A673 (cell line): ENCODE data around the gene LGALS14. TPM values are rescaled to one million over a fixed set of nuclear protein-coding genes. Genes with fewer than 3 reads are reported as not detected.
A peak's percentile ranks its signal among the peaks of the same experiment; 100 is the strongest.
"Not testable (repeated sequence)": the region's sequence is repeated elsewhere in the genome, so short reads cannot be mapped to it uniquely, and the experiment has no call there.

Experiments
- BruUV-seq: library from RNA; stranded (reverse); fragments of 400-500 nt; replicated peaks from 2 replicates; lab custom pipeline; 2021; lab: Mats Ljungman, UMichigan
- CTCF ChIA-PET: fragments of 300-600 bp; sonication (Branson Sonifier 250); formaldehyde crosslinking; loops from one replicate; lab custom pipeline; 2022; ENCODE audit warnings: antibody characterized with exemption; lab: Charles Lee
- POLR2A ChIA-PET: fragments of 300-600 bp; sonication (Branson Sonifier 250); formaldehyde crosslinking; loops from one replicate; lab custom pipeline; 2022; ENCODE audit warnings: antibody characterized with exemption; ENCODE audit not compliant: low non-redundant PET; lab: Charles Lee
- DNase-seq: peaks from one replicate; pipeline ENCODE4 v3.0.0-alpha.2; 2015; ENCODE audit warnings: low spot score
- H3K27ac ChIP-seq: fragments of 200-600 bp; sonication (generic); 2 replicates; pipeline ENCODE4 v1.5.1; 2016; ENCODE audit warnings: mixed run types, low read depth, mild to moderate bottlenecking, mixed read lengths, antibody characterized with exemption, low read length; ENCODE audit not compliant: poor library complexity, severe bottlenecking
- H3K27me3 ChIP-seq: fragments of 200-600 bp; sonication (generic); replicated peaks from 2 replicates; pipeline ENCODE4 v1.6.1; 2017; ENCODE audit warnings: mixed run types, low read depth, mild to moderate bottlenecking, mixed read lengths, antibody characterized with exemption, low read length; ENCODE audit not compliant: insufficient read depth, poor library complexity
- H3K36me3 ChIP-seq: fragments of 200-600 bp; sonication (generic); 2 replicates; pipeline ENCODE4 v1.6.1; 2016; ENCODE audit warnings: mixed run types, mild to moderate bottlenecking, mixed read lengths, antibody characterized with exemption, low read length; ENCODE audit not compliant: insufficient read depth, poor library complexity, severe bottlenecking
- H3K4me1 ChIP-seq: fragments of 200-600 bp; sonication (generic); 2 replicates; pipeline ENCODE4 v1.6.1; 2017; ENCODE audit warnings: mixed run types, mild to moderate bottlenecking, mixed read lengths, antibody characterized with exemption, low read length; ENCODE audit not compliant: insufficient read depth, poor library complexity, severe bottlenecking
- H3K4me3 ChIP-seq: fragments of 200-600 bp; sonication (generic); 2 replicates; pipeline ENCODE4 v1.5.1; 2016; ENCODE audit warnings: low read depth, mixed run types, mild to moderate bottlenecking, mixed read lengths, low read length; ENCODE audit not compliant: poor library complexity, severe bottlenecking
- H3K9me3 ChIP-seq: fragments of 200-600 bp; sonication (generic); 2 replicates; pipeline ENCODE4 v1.6.1; 2016; ENCODE audit warnings: mixed run types, low read depth, mild to moderate bottlenecking, mixed read lengths, antibody characterized with exemption, low read length; ENCODE audit not compliant: poor library complexity, severe bottlenecking
- CTCF ChIP-seq: fragments of 300-800, 200-600 bp; sonication (generic); conservative IDR thresholded peaks from 2 replicates; pipeline ENCODE4 v1.5.1; 2017; ENCODE audit warnings: low read depth, mild to moderate bottlenecking, antibody characterized with exemption, low read length, moderate library complexity, mixed read lengths
- EZH2 ChIP-seq: fragments of 200-600 bp; sonication (generic); IDR thresholded peaks from 2 replicates; pipeline ENCODE4 v1.6.1; 2017; ENCODE audit warnings: borderline replicate concordance, low read depth, mild to moderate bottlenecking, mixed read lengths, antibody characterized with exemption, low read length; ENCODE audit not compliant: poor library complexity, severe bottlenecking
- intact Hi-C: fragments of 100-400 bp; cut with micrococcal nuclease; formaldehyde crosslinking; loops from one replicate; pipeline ENCODE4 v1.10.0; 2022; ENCODE audit not compliant: unreplicated experiment
- total RNA-seq: library from RNA; stranded (reverse); gene quantifications from 2 replicates; pipeline ENCODE4 v1.2.3, GENCODE V29; 2021

Gene LGALS14
- total RNA-seq, 1 experiment from 2014 or later: not detected

DNA sequence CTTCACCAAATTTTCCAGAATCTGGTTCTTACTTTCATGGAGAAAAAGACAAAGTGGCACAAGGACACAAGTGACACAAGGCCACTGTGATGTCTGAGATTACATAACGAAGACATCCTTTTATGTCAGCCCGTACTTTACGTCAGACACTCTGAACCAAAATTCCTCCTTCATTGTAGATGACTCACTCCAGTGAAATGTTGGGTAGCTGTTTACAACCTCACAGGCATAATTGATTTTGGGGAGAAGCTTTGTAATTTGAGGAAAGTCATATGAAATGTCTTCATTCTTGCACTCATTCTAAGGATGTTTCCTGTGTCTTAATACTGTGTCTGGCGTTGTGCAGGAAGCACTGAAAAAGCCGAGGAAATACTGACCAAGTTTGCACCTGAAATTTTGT is 20.0 kb upstream of the LGALS14 start:
- intact Hi-C loops: no loop called here
- no peaks in the 10 kb centered on the region for H3K9me3 ChIP-seq
- CTCF ChIA-PET: no interaction called here
- DNase-seq: peak; percentile 7
- no peaks in the 10 kb centered on the region for H3K36me3 ChIP-seq
- no peak overlapping the region for H3K4me3 ChIP-seq
- no peak for TF ChIP-seq CTCF
- no peak for TF ChIP-seq EZH2
- H3K4me1 ChIP-seq: no peaks in the 10 kb centered on the region
- no TSS peak for BruUV-seq
- H3K27me3 ChIP-seq: peaks cover 38% of the 10 kb centered on the region
- POLR2A ChIA-PET: no interaction called here
- H3K27ac ChIP-seq: no peak overlapping the region

- DNase-seq: no peak
- ChIA-PET POLR2A (no interaction called here), CTCF (no interaction called here)
- no TSS peak for BruUV-seq
- intact Hi-C loops: no loop called here
- TF ChIP-seq EZH2: no peak
- no peak for TF ChIP-seq CTCF
- Histone ChIP-seq H3K9me3 (no peaks in the 10 kb centered on the region), H3K36me3 (no peaks in the 10 kb centered on the region), H3K4me1 (no peaks in the 10 kb centered on the region), H3K27me3 (peaks cover 62% of the 10 kb centered on the region), H3K27ac (no peak overlapping the region), H3K4me3 (no peak overlapping the region)
Measured at GRCh38 chr19:39686739-39687138, 17.5 kb upstream of the LGALS14 start.

DNA sequence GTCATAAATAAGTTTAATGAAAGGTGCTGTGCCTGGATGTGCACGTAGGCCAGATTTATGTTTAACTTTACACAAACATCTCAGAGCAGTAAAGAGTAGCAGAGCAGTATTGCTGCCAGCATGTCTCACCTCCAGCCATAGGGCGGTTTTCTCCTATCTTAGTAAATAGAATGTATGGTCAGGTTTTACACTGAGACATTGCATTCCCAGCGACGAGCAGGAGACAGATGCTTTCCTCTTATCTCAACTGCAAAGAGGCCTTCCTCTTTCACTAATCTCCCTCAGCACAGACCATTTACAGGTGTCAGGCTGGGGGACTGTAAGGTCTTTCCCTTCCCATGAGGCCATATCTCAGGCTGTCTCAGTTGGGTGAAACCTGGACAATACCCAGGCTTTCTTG is 15.6 kb upstream of the LGALS14 start:
- H3K36me3 ChIP-seq, H3K4me3 ChIP-seq, intact Hi-C loops, H3K27ac ChIP-seq, H3K4me1 ChIP-seq, CTCF ChIA-PET, H3K9me3 ChIP-seq, POLR2A ChIA-PET, BruUV-seq, DNase-seq: not testable (repeated sequence)
- peaks cover 74% of the 10 kb centered on the region for H3K27me3 ChIP-seq

- Histone ChIP-seq H3K27me3 (peaks cover 67% of the 10 kb centered on the region), H3K36me3 (no peaks in the 10 kb centered on the region), H3K4me3 (no peak overlapping the region), H3K9me3 (no peaks in the 10 kb centered on the region), H3K4me1 (no peaks in the 10 kb centered on the region), H3K27ac (no peak overlapping the region)
- POLR2A ChIA-PET: no interaction called here
- TF ChIP-seq CTCF (no peak), EZH2 (no peak)
- DNase-seq: no peak
- CTCF ChIA-PET: no interaction called here
- no TSS peak for BruUV-seq
- intact Hi-C loops: no loop called here
Measured at GRCh38 chr19:39692166-39692565, 12.1 kb upstream of the LGALS14 start.
